Measurements from ENCODE around the gene SYCP1. TPM values are rescaled to one million over a fixed set of nuclear protein-coding genes. Genes with fewer than 3 reads are reported as not detected.

The SYCP1 gene
- total RNA-seq, 1 donor from 2014 or later, result not detected

Other genes with a start within 250 kb of the SYCP1 start
- 0.12 and 0.21 TPM in 2 replicates for gene DENND2C, start 184.8 kb upstream of the SYCP1 start, total RNA-seq
- not detected in 2 replicates for gene AMPD1, start 159.3 kb upstream of the SYCP1 start, total RNA-seq
- gene NRAS, start 138.1 kb upstream of the SYCP1 start, total RNA-seq, result 60.7 and 61.4 TPM in 2 replicates
- 418 and 419 TPM in 2 replicates for gene CSDE1, start 96.9 kb upstream of the SYCP1 start, total RNA-seq
- gene SIKE1, start 74.2 kb upstream of the SYCP1 start, total RNA-seq, result 64.4 and 65.8 TPM in 2 replicates
- gene TSHB, start 175.0 kb downstream of the SYCP1 start, total RNA-seq, result not detected in 2 replicates
- gene TSPAN2, start 234.6 kb downstream of the SYCP1 start, total RNA-seq, result 0.21 and 0.31 TPM in 2 replicates